Activated T-helper 1 cell treated with anti-CD3 and anti-CD28 coated beads, Interleukin-2, amount 50 U/mL, for 16 hours (primary cell): Measurements from ENCODE around the gene C10orf105.
A peak's percentile ranks its signal among the peaks of the same experiment; 100 is the strongest.

ENCODE experiments used
- DNase-seq, 2 donors: peaks; one replicate each; pipeline ENCODE4 v3.0.0-alpha.2; 2020; ENCODE audit warnings: low read depth in 1 of 2, low spot score in 1 of 2

Gene C10orf105

DNA sequence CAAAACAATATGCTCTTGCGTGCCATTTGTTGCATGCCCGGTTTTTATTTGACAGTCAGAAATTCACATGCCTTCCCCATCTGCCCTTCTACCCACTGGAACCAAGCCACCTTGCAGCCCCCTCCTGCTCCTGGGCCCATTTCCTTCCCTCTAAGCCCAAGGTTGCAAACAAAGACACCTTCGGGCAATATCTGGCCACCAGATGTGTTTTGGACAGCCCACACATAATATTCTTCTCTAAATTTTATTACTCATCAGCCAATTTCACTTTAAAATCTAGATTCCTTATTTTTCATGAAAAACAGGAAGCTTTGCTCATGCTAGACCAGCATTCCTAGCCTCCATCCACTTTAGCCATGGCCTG is 18.2 kb upstream of the C10orf105 start:
- no peak for DNase-seq

DNA sequence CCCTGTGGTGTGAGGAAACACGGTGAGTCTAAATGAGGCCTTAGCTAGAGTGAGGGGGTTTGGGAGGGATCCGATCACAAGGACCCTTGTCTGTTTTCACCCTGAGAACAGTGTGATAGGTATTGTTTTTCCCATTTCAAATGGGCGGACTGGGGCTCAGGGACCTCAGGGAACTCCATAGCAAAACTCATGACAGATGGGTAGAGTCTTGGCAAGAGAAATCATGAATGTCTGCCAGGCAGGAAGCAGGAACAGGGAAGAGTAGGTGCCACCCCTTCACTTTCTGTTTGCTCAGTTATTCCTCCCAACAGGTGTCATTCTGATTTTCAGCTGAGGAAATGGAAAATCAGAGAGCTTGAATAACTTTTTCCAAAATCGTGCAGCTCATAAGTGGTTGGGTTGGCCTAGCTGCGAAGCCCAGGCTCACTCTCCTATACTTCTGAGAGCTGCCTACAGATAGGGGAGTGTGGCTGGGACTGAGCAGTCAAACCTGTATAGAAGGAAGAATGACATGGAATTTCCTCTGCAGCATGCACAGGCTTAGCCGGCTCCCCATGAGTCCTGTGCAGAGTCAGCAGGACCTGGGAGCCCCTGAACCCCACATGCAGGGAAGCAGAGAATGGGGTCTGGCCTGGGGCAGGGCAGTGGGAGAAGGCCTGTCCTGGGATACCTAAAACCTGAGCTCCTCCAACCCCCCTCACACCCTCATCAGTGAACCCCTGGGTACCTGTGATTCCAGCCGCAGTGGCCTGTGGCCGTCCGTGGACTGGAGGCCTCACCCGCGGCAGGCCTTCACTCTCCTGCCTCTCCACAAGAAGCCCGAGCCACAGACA is 17.6 kb upstream of the C10orf105 start:
- no peak for DNase-seq

GRCh38 chr10:71736570-71736952 is 17.0 kb upstream of the C10orf105 start:
- DNase-seq: no peak

DNA sequence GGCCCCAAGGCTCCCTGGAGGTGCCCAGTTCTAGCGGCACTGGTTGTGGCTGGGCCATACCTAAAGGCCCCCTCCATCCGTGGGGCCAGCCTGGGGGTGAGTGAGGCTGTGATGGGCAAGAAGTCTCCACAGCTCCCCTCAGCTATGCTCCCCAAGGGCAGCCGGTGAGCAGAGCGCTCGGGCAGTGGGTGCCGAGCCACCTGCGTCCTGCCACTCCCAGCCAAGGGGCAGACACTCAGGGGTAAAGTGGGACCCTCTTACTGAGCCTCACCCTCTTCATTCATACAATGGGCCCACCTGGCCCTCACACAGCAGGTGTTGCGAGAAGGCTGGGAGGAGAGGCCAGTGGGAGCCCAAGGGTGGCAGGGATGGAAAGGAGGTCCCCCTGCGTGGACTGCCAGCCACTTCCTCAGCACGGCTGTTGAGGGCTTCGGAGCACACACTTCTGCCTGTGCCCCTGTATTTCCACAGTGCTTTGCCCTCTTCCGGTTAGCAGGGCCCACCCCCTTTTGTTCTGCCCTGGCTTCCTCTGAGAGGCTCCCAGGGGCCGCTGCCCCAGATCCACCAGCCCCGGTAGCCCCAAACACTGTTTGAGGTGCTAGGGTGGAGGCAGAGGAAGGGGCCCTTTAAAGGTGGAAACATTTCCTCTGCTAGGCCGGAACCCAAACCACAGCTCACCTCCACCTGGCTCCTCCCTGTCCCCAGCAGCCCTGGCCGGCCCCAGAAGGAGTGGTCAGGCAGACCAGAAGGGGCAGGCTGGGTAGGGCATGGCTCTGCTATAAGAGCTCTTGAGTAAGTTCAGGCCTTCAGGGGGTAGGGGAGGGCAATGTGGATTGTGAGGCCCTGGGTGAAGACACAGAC is 16.4 kb upstream of the C10orf105 start:
- DNase-seq: peak in 1 of 2 donors; percentile 40

DNA sequence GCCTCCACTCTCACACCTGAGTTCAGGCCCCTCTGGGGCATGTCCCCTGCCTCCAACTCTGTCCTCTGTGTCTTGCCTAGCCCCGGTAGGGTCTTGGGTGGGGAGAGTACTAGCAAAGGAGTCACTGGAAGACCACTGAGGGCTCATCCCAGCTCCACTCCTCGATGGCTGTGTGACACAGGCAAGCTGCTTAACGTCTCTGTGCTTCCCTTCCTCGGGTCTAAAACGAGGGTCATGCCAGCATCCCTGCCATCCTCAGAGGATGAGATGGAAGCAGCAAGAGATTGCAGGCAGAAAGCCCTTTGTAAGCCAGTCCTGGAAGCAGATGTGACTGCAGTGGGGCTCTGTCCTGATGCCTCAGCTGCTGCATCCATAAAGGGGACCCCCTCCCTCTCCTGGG is 15.2 kb upstream of the C10orf105 start:
- no peak for DNase-seq

DNA sequence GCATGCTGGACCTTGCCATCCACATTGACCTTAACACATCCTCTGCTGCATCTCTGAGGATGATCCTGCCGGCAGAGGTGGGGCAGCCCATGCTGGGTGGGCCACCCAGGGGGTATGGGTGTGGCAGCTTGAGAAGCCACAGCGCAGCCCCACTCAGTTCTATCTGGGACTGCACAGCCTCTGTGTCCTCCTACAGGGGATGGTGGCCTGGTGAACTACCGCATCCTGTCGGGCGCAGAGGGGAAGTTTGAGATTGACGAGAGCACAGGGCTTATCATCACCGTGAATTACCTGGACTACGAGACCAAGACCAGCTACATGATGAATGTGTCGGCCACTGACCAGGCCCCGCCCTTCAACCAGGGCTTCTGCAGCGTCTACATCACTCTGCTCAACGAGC is 12.2 kb upstream of the C10orf105 start:
- no peak for DNase-seq

DNA sequence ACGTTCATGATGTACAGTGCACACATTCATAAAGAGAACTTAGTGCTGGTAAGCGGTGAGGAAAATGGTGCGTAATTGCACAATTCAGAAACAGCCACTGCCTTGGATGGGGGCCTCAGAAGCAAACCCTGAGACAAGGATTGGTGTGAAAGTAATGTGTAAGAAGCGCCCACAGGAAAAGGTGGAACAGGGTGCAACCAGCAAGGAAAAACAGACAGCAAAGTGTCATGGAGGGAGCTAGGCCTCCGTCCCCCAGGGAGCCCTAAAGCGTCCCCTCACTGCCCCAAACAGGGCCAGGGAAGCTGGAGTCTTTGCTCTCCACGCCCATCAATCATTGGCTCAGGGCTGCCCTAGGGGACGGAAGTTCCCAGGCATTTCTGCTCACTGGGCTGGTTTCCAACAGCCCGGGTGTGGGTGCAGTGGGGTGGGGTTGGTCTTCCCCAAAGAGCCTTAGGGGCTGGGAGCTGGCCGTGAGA is 9.6 kb upstream of the C10orf105 start:
- DNase-seq: no peak

DNA sequence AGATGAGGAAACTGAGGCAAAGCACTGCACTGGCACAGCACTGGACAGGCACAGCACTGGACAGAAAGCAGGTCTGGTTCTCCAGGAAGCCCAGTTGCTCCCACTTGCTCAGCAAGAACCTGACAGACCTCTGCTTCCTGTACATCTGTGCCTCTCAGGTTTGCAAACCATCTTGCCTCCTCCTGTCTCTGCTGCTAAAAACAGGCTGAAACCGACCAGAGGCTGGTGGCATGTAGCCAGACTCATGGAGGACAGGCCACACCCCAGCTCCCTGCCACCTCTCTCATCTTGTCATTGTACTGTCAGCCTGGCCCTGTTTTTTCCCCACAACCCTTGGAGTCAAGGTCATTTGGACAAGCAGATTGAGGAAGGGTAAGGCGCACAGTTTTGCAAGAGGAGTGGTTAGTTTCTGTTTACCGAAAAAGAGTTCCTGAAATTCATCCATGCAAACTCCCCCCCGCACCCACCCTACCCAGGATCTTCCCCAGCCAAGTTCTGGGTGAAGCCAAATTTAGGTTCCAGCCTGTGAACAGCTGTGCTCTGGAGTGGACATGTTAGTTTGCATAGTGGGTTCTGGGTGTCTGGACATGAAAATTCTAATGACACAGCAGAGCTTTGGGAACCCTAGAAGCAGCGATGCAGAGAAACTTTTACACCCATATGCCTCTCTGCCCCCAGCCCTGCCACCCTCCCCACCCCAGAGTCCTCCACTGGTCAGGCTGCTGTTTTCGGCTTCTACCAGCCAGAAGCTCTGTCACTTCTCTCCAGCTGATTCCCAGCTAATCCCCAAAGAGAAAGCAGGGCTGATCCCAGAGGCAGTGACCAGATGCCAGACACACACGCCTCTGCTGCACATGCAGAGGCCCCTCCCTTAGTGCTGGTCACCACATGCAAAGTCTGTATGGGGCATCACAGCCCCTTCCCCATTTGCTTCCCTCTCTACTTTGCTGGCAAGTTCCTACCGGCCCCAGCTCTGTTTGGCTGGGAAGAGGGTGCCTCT is 8.5 kb upstream of the C10orf105 start:
- DNase-seq: peak; percentile 32 to 59

- DNase-seq: peak; percentile 18 to 35
Measured at GRCh38 chr10:71727105-71727737, 7.6 kb upstream of the C10orf105 start.

DNA sequence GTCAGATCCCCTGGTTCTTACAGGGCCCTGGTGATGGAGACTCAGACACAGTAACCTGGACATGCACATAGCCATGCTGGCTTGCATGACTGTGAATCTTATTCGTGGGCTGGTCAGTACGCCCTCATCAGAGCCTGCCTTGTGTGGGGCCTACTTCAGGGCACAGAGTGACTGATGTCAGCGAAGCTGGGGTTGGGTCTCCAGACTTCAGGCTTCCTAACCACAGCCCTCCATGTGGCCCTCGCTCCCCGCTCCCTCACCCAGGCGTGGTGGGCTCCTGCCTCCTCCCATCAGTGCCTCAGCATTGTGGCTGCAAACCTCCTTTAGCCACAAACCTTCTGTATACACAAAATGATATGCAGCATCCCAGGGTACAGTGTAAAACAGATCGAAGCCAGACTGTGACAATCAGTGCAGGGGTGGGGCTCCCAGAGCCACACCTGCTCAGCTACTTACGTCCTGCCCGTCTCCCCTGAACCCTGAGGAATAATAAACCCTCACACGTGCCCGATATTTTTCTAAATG is 7.1 kb upstream of the C10orf105 start:
- DNase-seq: no peak

GRCh38 chr10:71725998-71726579 is 6.5 kb upstream of the C10orf105 start:
- peak in 1 of 2 donors; percentile 55 for DNase-seq

- DNase-seq: no peak
Measured at GRCh38 chr10:71725249-71725648, 5.7 kb upstream of the C10orf105 start.

GRCh38 chr10:71724539-71724938 is 5.0 kb upstream of the C10orf105 start:
- DNase-seq: no peak

DNA sequence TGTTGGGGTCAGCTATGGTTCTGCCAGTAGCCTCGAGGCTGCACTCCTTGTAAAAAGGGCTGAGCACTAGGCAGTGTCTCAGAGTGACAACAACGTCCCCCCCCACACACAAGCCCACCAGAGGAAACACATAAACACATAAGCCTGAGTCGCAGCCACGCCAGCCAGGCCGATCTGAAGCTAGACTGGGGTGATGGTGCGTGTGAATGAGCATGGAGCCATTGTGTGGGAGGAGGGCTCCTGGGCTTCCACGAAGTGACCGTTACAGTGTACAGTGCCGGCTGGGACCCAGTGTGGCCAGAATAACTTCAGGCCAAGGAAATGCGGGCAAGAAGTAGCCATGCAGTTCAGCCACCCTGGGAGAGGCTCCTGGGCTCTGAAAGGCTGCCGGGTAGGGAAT is 3.7 kb upstream of the C10orf105 start:
- DNase-seq: no peak

DNA sequence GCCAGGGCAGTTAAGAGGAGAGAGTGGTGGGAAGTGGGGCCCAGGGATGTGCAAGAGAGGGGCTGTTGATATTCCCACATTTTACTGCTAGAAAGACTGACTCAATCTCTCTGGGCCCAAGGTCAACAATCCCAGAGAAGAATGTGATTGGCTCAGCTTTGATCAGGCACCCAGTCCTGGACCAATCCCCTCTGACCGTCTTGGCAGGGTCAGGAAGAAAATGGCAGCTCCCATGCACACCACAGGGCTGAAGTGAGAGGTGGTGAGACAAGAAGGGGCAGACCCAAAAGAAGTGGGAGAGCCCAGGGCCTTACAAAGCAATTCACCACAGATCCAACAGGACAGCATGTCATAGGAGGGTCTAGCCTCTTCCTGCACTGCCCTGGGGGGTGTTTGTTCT is 3.3 kb upstream of the C10orf105 start:
- DNase-seq: no peak

DNA sequence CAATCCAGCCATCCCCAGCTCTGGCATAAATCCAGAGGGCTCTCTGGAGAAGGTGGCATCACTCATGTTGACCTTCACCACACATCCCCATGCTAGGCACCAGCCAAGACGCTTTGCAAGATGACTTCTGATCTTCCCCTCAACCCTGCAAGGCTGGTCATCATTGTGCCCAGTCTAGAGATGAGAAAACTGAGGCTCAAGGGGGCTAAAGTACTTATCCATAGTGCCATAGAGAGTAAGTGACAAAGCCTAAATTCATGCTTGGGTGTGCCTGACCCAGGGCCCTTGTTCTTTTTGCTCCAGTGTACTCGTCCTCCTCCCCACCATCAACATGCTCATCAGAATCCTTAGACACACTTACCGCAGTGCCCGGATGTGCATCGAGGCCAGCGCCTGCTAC is 1.7 kb upstream of the C10orf105 start:
- DNase-seq: no peak

DNA sequence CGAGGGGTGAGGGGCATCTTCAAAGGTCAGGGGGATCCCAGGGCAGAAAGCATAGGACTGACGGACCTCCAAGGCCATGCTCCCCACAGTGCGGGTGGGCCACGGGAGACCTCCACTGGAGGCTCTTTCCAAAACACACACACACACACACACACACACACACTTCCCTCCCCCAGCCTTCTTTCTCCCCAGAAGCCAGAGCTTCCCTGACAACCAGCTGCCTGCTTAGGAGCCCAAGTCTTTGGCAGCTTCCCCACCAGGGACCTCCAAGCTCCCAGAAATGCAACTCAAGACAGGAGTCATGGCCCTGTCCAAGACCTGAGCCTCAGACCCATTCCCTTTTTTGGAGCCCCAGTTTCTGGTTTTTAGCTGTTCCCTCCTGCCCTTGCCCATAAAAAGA is 710 bp upstream of the C10orf105 start:
- DNase-seq: no peak

- no peak for DNase-seq
Measured at GRCh38 chr10:71719042-71719441, 536 bp downstream of the C10orf105 start.

DNA sequence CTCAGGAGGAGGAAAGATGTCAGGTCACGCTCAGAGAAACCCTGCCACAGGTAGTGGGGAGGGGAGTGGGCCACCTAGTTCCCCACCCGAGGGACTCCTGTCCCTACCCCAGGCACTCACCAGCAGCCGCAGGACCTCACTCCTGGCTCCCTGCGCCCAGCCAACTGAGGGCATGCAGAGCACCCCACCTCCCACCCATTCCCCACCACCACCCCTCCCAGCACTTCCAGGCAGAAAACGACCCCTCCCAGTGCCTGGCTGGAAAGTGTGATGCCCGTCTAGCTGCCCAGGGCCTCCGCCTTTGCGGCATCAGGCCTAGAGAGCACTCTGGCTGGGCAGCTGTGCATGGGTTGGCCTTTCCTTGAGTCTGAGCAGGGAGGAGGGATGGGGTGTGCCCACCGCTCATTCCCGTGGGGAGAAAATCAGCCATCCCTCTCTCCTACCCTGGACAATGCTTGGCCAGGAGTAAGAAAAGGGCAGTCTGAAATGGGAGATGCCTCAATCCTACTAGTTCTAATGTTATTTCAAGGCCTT is 1.3 kb downstream of the C10orf105 start:
- no peak for DNase-seq

DNA sequence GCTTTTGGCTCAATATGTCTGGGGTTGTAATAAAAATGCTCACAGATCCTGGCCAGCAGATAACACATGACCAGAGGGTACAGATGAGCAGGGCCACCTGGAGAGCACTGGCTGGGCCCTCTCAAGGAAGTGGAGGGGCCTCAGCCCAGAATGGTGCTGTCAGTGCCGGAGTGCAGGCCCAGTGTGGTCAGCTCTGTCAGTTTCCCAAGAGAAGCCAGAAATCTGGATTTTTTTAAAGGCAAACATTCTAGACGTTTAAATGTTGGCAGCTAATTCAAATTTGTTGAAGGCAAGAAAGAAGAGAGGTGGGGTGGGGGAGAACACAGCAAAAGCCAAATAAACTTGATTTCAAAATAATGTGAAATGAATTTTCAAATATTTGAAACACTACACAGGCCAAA is 2.0 kb downstream of the C10orf105 start:
- no peak for DNase-seq
